KMS-11 (cell line): ENCODE data around the gene NUDT22.
A peak's percentile ranks its signal among the peaks of the same experiment; 100 is the strongest.

Source experiments
- H2AFZ ChIP-seq: fragments of 200-600 bp; sonication (generic); 2 replicates; pipeline ENCODE4 v1.6.1; 2016; ENCODE audit warnings: antibody characterized with exemption, mixed run types, low read depth
- H3K27ac ChIP-seq: fragments of 200-600 bp; sonication (generic); 2 replicates; pipeline ENCODE4 v1.6.1; 2016; ENCODE audit warnings: mild to moderate bottlenecking, mixed run types
- H3K27me3 ChIP-seq: fragments of 200-600 bp; sonication (generic); 2 replicates; pipeline ENCODE4 v1.6.1; 2017; ENCODE audit warnings: mild to moderate bottlenecking, low read depth, mixed run types, moderate library complexity; ENCODE audit not compliant: insufficient read depth
- H3K36me3 ChIP-seq: fragments of 200-600 bp; sonication (generic); 2 replicates; pipeline ENCODE4 v1.6.1; 2017; ENCODE audit warnings: mild to moderate bottlenecking, mixed run types; ENCODE audit not compliant: insufficient read depth
- H3K4me1 ChIP-seq: fragments of 200-600 bp; sonication (generic); 2 replicates; pipeline ENCODE4 v1.6.1; 2016; ENCODE audit warnings: mild to moderate bottlenecking, low read depth, mixed run types; ENCODE audit not compliant: poor library complexity, severe bottlenecking
- H3K4me2 ChIP-seq: fragments of 200-600 bp; sonication (generic); 2 replicates; pipeline ENCODE4 v1.7.0; 2016; ENCODE audit warnings: mild to moderate bottlenecking, mixed run types
- H3K4me3 ChIP-seq: fragments of 200-600 bp; sonication (generic); IDR thresholded peaks from 2 replicates; pipeline ENCODE4 v1.6.1; 2017; ENCODE audit warnings: low read depth, low read length, mixed read lengths; ENCODE audit not compliant: insufficient read depth
- H3K79me2 ChIP-seq: fragments of 200-600 bp; sonication (generic); 2 replicates; pipeline ENCODE4 v1.6.1; 2016; ENCODE audit warnings: low read depth, mixed run types; ENCODE audit not compliant: insufficient read depth
- H3K9ac ChIP-seq: fragments of 200-600 bp; sonication (generic); 2 replicates; pipeline ENCODE4 v1.6.1; 2016; ENCODE audit warnings: mild to moderate bottlenecking, mixed run types
- H4K20me1 ChIP-seq: fragments of 200-600 bp; sonication (generic); 2 replicates; pipeline ENCODE4 v1.6.1; 2016; ENCODE audit warnings: mild to moderate bottlenecking, mixed run types; ENCODE audit not compliant: insufficient read depth
- CTCF ChIP-seq: fragments of 200-600 bp; sonication (generic); conservative IDR thresholded peaks from 2 replicates; pipeline ENCODE4 v1.6.1; 2017; ENCODE audit warnings: low read depth, mild to moderate bottlenecking, antibody characterized with exemption, low read length, moderate library complexity, mixed read lengths

NUDT22 gene

GRCh38 chr11:64238076-64238475 is 12.0 kb downstream of the NUDT22 start:
- Histone ChIP-seq H4K20me1 (no peaks in the 10 kb centered on the region), H3K9ac (no peak overlapping the region), H3K4me2 (no peak overlapping the region), H3K27me3 (no peaks in the 10 kb centered on the region), H3K4me3 (no peak overlapping the region), H2AFZ (no peak overlapping the region), H3K27ac (no peak overlapping the region), H3K4me1 (peaks cover 30% of the 10 kb centered on the region), H3K36me3 (no peaks in the 10 kb centered on the region), H3K79me2 (peaks cover 10% of the 10 kb centered on the region; the same call in 1 of the 2 replicates)
- no peak for TF ChIP-seq CTCF

- no peaks in the 10 kb centered on the region for H4K20me1 ChIP-seq
- no peak overlapping the region for H3K27ac ChIP-seq
- peaks cover 31% of the 10 kb centered on the region for H3K4me1 ChIP-seq
- no peak overlapping the region for H3K9ac ChIP-seq
- no peak overlapping the region for H2AFZ ChIP-seq
- H3K36me3 ChIP-seq = peaks cover 4% of the 10 kb centered on the region; the same call in 1 of the 2 replicates
- no peak overlapping the region for H3K4me3 ChIP-seq
- H3K4me2 ChIP-seq = no peak overlapping the region
- H3K27me3 ChIP-seq = no peaks in the 10 kb centered on the region
- peaks cover 14% of the 10 kb centered on the region; the same call in 1 of the 2 replicates for H3K79me2 ChIP-seq
- TF ChIP-seq CTCF = no peak
Measured at GRCh38 chr11:64238999-64239398, 12.9 kb downstream of the NUDT22 start.

GRCh38 chr11:64239662-64240434 is 13.8 kb downstream of the NUDT22 start:
- Histone ChIP-seq H4K20me1 (no peaks in the 10 kb centered on the region), H2AFZ (no peak overlapping the region), H3K4me3 (no peak overlapping the region), H3K27ac (peak overlapping the region; percentile 78), H3K4me1 (peaks cover 39% of the 10 kb centered on the region), H3K27me3 (no peaks in the 10 kb centered on the region), H3K36me3 (peaks cover 4% of the 10 kb centered on the region; the same call in 1 of the 2 replicates), H3K4me2 (peak overlapping the region; percentile 63), H3K79me2 (peaks cover 17% of the 10 kb centered on the region; the same call in 1 of the 2 replicates), H3K9ac (peak overlapping the region; percentile 66; the same call in 1 of the 2 replicates)
- no peak for TF ChIP-seq CTCF

- Histone ChIP-seq H4K20me1 (no peaks in the 10 kb centered on the region), H3K27me3 (no peaks in the 10 kb centered on the region), H3K27ac (peak within 1 kb of the TSS; percentile 78), H3K9ac (peak within 1 kb of the TSS; percentile 66), H3K4me1 (peaks cover 37% of the 10 kb centered on the region), H3K4me2 (peak within 1 kb of the TSS; percentile 86), H3K79me2 (peaks cover 24% of the 10 kb centered on the region), H3K4me3 (no peak within 1 kb of the TSS), H2AFZ (peak within 1 kb of the TSS; percentile 52), H3K36me3 (peaks cover 4% of the 10 kb centered on the region; the same call in 1 of the 2 replicates)
- no peak for TF ChIP-seq CTCF
Measured at GRCh38 chr11:64240435-64241240, 14.6 kb downstream of the NUDT22 start, which contains the start of gene FKBP2. TSS of gene FKBP2 (plus strand) at chr11:64241095. CDS start at chr11:64242388, 1,293 bp downstream.
